H1 (cell line): ENCODE data around the gene FARS2. TPM values are rescaled to one million over a fixed set of nuclear protein-coding genes. Genes with fewer than 3 reads are reported as not detected.

ENCODE experiments used
- CTCF ChIA-PET: fragments of 300-600 bp; sonication (Branson Sonifier 250); formaldehyde crosslinking; loops from one replicate; lab custom pipeline; 2021; ENCODE audit not compliant: partially characterized antibody; lab: Charles Lee
- POLR2A ChIA-PET: fragments of 300-600 bp; sonication (Branson Sonifier 250); formaldehyde crosslinking; loops from one replicate; lab custom pipeline; 2021; ENCODE audit warnings: inconsistent platforms; ENCODE audit not compliant: partially characterized antibody; lab: Charles Lee
- DNase-seq, 2 experiments: peaks; one replicate each; pipeline versions ENCODE4 v3.0.0 to v3.0.0-alpha.2; 2010 to 2022; ENCODE audit warnings: low spot score in 2 of 2, low read depth in 1 of 2, mixed read lengths in 1 of 2
- FAIRE-seq: peaks from 2 replicates; lab custom pipeline; 2011; peaks lifted over from hg19 to GRCh38; lab: Jason Lieb, UNC
- H2AFZ ChIP-seq: 2 replicates; pipeline ENCODE4 v1.8.1; 2012; ENCODE audit warnings: low read length, inconsistent platforms
- H2AK5ac ChIP-seq: 2 replicates; pipeline ENCODE4 v1.6.1; 2013; ENCODE audit warnings: low read depth, low read length
- H2BK120ac ChIP-seq: replicated peaks from 2 replicates; pipeline ENCODE3; 2013; ENCODE audit warnings: low read depth, low read length, inconsistent platforms
- H2BK12ac ChIP-seq: 2 replicates; pipeline ENCODE4 v1.6.1; 2013; ENCODE audit warnings: low read depth, low read length
- H2BK15ac ChIP-seq: 2 replicates; pipeline ENCODE4 v1.6.1; 2013; ENCODE audit warnings: low read length
- H2BK20ac ChIP-seq: 2 replicates; pipeline ENCODE4 v1.6.1; 2013; ENCODE audit warnings: low read length
- H2BK5ac ChIP-seq: 2 replicates; pipeline ENCODE4 v1.6.1; 2013; ENCODE audit warnings: low read depth, low read length
- H3K14ac ChIP-seq: 2 replicates; pipeline ENCODE4 v1.6.1; 2013; ENCODE audit warnings: inconsistent platforms; ENCODE audit not compliant: insufficient read length
- H3K18ac ChIP-seq: 2 replicates; pipeline ENCODE4 v1.6.1; 2013; ENCODE audit warnings: low read length; ENCODE audit errors: extremely low read depth
- H3K23ac ChIP-seq: 2 replicates; pipeline ENCODE4 v1.6.1; 2013; ENCODE audit warnings: inconsistent platforms; ENCODE audit not compliant: insufficient read length
- H3K23me2 ChIP-seq: 2 replicates; pipeline ENCODE4 v1.6.1; 2013; ENCODE audit warnings: low read depth, low read length
- H3K27ac ChIP-seq: 2 replicates; pipeline ENCODE4 v1.6.1; 2011; ENCODE audit warnings: low read depth, low read length, inconsistent platforms
- H3K27me3 ChIP-seq, 4 experiments: replicated peaks in 1 of 4; 1 replicate in 1 of 4; 2 replicates in 3 of 4; pipeline versions ENCODE4 v1.6.1 to v1.8.1; 2011 to 2013; ENCODE audit warnings: low read length in 3 of 4, mild to moderate bottlenecking in 3 of 4, inconsistent platforms in 2 of 4, mixed read lengths in 2 of 4, moderate library complexity in 1 of 4; ENCODE audit not compliant: control insufficient read depth in 3 of 4, insufficient read depth in 3 of 4; ENCODE audit errors: extremely low read depth in 1 of 4
- H3K36me3 ChIP-seq, 4 experiments: 2 replicates each; pipeline versions ENCODE4 v1.6.1 to v1.8.1; 2011 to 2013; ENCODE audit warnings: mild to moderate bottlenecking in 4 of 4, low read length in 3 of 4, moderate library complexity in 2 of 4, control low read depth in 1 of 4, inconsistent platforms in 1 of 4; ENCODE audit not compliant: insufficient read depth in 4 of 4, control insufficient read depth in 2 of 4
- H3K4ac ChIP-seq: replicated peaks from 2 replicates; pipeline ENCODE3; 2013; ENCODE audit warnings: low read length, low read depth, mixed read lengths, inconsistent platforms; ENCODE audit not compliant: insufficient read length
- H3K4me1 ChIP-seq, 4 experiments: replicated peaks in 1 of 4; 1 replicate in 1 of 4; 2 replicates in 3 of 4; pipeline versions ENCODE4 v1.6.1 to v1.8.1; 2011 to 2013; ENCODE audit warnings: low read length in 3 of 4, inconsistent platforms in 2 of 4, mixed read lengths in 1 of 4; ENCODE audit not compliant: insufficient read depth in 4 of 4, control insufficient read depth in 3 of 4
- H3K4me2 ChIP-seq, 2 experiments: 2 replicates each; pipeline versions ENCODE4 v1.6.1 to v1.8.1; 2011 to 2013; ENCODE audit warnings: low read depth in 2 of 2, low read length in 2 of 2, control low read depth in 1 of 2, inconsistent platforms in 1 of 2, mild to moderate bottlenecking in 1 of 2; ENCODE audit not compliant: insufficient read depth in 1 of 2
- H3K4me3 ChIP-seq, 4 experiments: fragments of 200-600, 300-600 bp in 1 of 4; sonication (generic), shearing (Covaris generic), sonication (Bioruptor Twin) in 1 of 4; 2 replicates each; pipeline versions ENCODE4 v1.5.1 to v1.8.1; 2011 to 2016; ENCODE audit warnings: low read length in 4 of 4, low read depth in 3 of 4, control low read depth in 2 of 4, inconsistent platforms in 2 of 4, mild to moderate bottlenecking in 2 of 4, mixed read lengths in 1 of 4, moderate library complexity in 1 of 4; ENCODE audit not compliant: insufficient read depth in 2 of 4; ENCODE audit errors: extremely low read depth in 1 of 4
- H3K56ac ChIP-seq: replicated peaks from 2 replicates; pipeline ENCODE3; 2013; ENCODE audit warnings: low read depth, mild to moderate bottlenecking, mixed read lengths, low read length, inconsistent platforms; ENCODE audit not compliant: insufficient read length
- H3K79me1 ChIP-seq: 2 replicates; pipeline ENCODE4 v1.6.1; 2013; ENCODE audit warnings: low read depth, low read length, control low read depth
- H3K79me2 ChIP-seq, 2 experiments: 2 replicates each; pipeline versions ENCODE4 v1.6.1 to v1.8.1; 2012 to 2013; ENCODE audit warnings: low read length in 2 of 2, mild to moderate bottlenecking in 2 of 2, inconsistent platforms in 1 of 2; ENCODE audit not compliant: insufficient read depth in 2 of 2, control insufficient read depth in 1 of 2
- H3K9ac ChIP-seq, 4 experiments: replicated peaks in 1 of 4; 1 replicate in 1 of 4; 2 replicates in 3 of 4; pipeline versions ENCODE4 v1.6.1 to v1.8.1; 2011 to 2013; ENCODE audit warnings: low read depth in 3 of 4, low read length in 3 of 4, control low read depth in 2 of 4, mild to moderate bottlenecking in 2 of 4, moderate library complexity in 2 of 4, inconsistent platforms in 1 of 4; ENCODE audit errors: extremely low read depth in 1 of 4
- H3K9me3 ChIP-seq, 2 experiments: 2 replicates each; pipeline versions ENCODE4 v1.6.1 to v1.8.1; 2012 to 2013; ENCODE audit warnings: mild to moderate bottlenecking in 2 of 2, moderate library complexity in 2 of 2, control low read depth in 1 of 2, inconsistent platforms in 1 of 2, low read depth in 1 of 2, low read length in 1 of 2, mixed read lengths in 1 of 2; ENCODE audit not compliant: insufficient read depth in 2 of 2
- H4K20me1 ChIP-seq, 2 experiments: replicated peaks in 1 of 2; 2 replicates each; pipeline versions ENCODE3 to v1.8.1; 2011 to 2013; ENCODE audit warnings: inconsistent platforms in 2 of 2, low read length in 2 of 2, mild to moderate bottlenecking in 1 of 2; ENCODE audit not compliant: insufficient read depth in 2 of 2, control insufficient read depth in 1 of 2
- H4K5ac ChIP-seq: 2 replicates; pipeline ENCODE4 v1.6.1; 2013; ENCODE audit warnings: low read length, low read depth, mixed read lengths, inconsistent platforms; ENCODE audit not compliant: insufficient read length
- H4K8ac ChIP-seq: 2 replicates; pipeline ENCODE4 v1.8.0; 2013; ENCODE audit warnings: mild to moderate bottlenecking, moderate library complexity, low read length, inconsistent platforms; ENCODE audit not compliant: insufficient read depth; ENCODE audit errors: extremely low read depth
- H4K91ac ChIP-seq: replicated peaks from 2 replicates; pipeline ENCODE3; 2013; ENCODE audit warnings: low read length, mixed read lengths, inconsistent platforms; ENCODE audit not compliant: insufficient read length
- BCL11A ChIP-seq, 2 experiments: IDR thresholded peaks; one replicate each; pipeline ENCODE4 v1.6.1; 2011; ENCODE audit warnings: low read depth in 2 of 2, low read length in 2 of 2, mild to moderate bottlenecking in 2 of 2
- CBX8 ChIP-seq: fragments of 300-800, 300-1000 bp; sonication (generic); IDR thresholded peaks from 2 replicates; pipeline ENCODE4 v1.7.1; 2016; ENCODE audit warnings: low read depth, low read length, borderline replicate concordance
- CEBPB ChIP-seq: IDR thresholded peaks from 2 replicates; pipeline ENCODE4 v1.6.1; 2012; ENCODE audit warnings: low read depth, low read length
- GTF2F1 ChIP-seq: IDR thresholded peaks from 2 replicates; pipeline ENCODE4 v1.6.1; 2012; ENCODE audit warnings: low read depth, low read length, improper control_type of control experiment, borderline replicate concordance
- NANOG ChIP-seq: IDR thresholded peaks from 2 replicates; pipeline ENCODE4 v1.6.1; 2011; ENCODE audit warnings: low read length, low read depth, mild to moderate bottlenecking, inconsistent platforms; ENCODE audit not compliant: insufficient read depth, poor library complexity, severe bottlenecking
- ZNF274 ChIP-seq: IDR thresholded peaks from 2 replicates; pipeline ENCODE4 v1.7.0; 2012; ENCODE audit warnings: low read length, borderline replicate concordance; ENCODE audit errors: extremely low read depth
- WGBS, 2 experiments: shearing (Covaris generic) in 1 of 2; methylation state at CpG; one replicate each; pipeline versions ENCODE4 v1.1.6 to v1.1.7; 2013 to 2015; ENCODE audit warnings: low lambda C conversion rate in 2 of 2, mixed read lengths in 2 of 2, inconsistent platforms in 1 of 2, low coverage in 1 of 2, missing lambda C conversion rate in 1 of 2; ENCODE audit not compliant: insufficient replicate concordance in 2 of 2, insufficient coverage in 1 of 2, insufficient read length in 1 of 2; ENCODE audit errors: extremely low coverage in 1 of 2, missing lambda C conversion rate in 1 of 2; 5-methylcytosine and 5-hydroxymethylcytosine counted together
- polyA plus RNA-seq, 7 experiments: library from polyadenylated mRNA; depleted of rRNA in 3 of 7; stranded (reverse) in 5 of 7; unstranded in 2 of 7; fragments of >200 nt in 5 of 7; fragments of 200-250 nt in 2 of 7; gene quantifications; 1 replicate in 5 of 7; 2 replicates in 1 of 7; 4 replicates in 1 of 7; pipeline versions ENCODE4 v1.2.1 to v1.2.3, GENCODE V29; 2011 to 2013; ENCODE audit warnings: missing spikeins in 2 of 7, mixed read lengths in 2 of 7
- total RNA-seq: library from RNA; stranded (reverse); fragmentation: NEBNext Ultra II Directional; extraction: Animal tissue kit (Norgen Biotek cat#: 25700); gene quantifications from 2 replicates; pipeline ENCODE4 v1.2.1, GENCODE V29; 2021
- TF ChIP-seq, protein P1 (sequence below), 3 experiments: IDR thresholded peaks; 1 replicate in 2 of 3; 2 replicates in 1 of 3; pipeline versions ENCODE4 v1.5.1 to v1.6.1; 2011; ENCODE audit warnings: low read length in 3 of 3, mild to moderate bottlenecking in 3 of 3, inconsistent platforms in 2 of 3, low read depth in 1 of 3, moderate library complexity in 1 of 3; ENCODE audit not compliant: insufficient read depth in 1 of 3; ENCODE audit errors: control extremely low read depth in 1 of 3

FARS2 gene
- total and polyA plus RNA-seq, 2 of the 8 experiments (the other 6 are each of a cell fraction or from before 2014, with no cell fraction given), result 11.7 to 14.4 TPM

DNA sequence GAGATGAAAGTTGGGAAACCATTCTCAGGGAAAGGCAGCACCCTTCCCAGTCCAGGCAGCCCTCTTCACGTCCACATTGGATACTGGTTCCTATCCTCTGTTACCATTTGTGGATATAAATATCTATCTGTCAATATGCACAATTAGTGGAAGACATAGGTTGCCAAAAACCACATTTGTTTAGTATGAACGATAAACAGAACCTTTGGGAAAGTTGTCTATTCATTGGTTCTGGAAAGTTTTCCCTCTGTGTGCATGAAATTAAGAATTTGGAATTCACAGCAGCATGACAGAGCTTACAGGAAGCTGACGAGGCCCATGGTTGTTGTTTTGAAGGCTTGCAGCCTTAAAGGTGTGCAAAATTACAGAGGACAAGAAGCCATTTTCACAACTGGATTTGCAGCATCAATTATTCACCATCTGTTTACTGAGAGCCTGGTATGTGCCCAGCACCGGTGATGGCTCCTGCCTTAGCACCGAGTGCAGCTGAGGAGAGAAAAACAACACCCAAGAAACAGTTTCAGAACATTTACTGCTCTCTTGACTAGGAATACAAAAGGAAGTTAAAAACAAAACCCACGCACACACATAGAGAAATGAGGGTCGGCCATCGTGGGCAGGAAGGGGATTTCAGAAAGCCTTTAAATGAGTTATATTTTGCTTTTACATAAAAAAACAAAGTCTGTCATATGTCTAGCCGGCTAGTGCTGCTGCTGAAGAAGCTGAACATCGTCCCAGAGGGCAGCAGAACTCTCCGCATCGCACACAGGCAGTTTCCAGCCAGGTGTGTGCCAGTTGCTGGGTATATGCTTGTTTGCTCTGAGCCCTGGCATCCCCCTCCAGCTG, 319.6 kb downstream of the FARS2 start:
- H3K23me2 ChIP-seq, result no peaks in the 10 kb centered on the region
- TF ChIP-seq BCL11A (IDR thresholded peaks at IDR 0.05; ENCODE audit: low read depth in 2 of 2, low read length in 2 of 2) (no peak), NANOG (no peak), ZNF274 (no peak), GTF2F1 (no peak), CEBPB (no peak), CBX8 (no peak)
- TF ChIP-seq, protein P1, sequence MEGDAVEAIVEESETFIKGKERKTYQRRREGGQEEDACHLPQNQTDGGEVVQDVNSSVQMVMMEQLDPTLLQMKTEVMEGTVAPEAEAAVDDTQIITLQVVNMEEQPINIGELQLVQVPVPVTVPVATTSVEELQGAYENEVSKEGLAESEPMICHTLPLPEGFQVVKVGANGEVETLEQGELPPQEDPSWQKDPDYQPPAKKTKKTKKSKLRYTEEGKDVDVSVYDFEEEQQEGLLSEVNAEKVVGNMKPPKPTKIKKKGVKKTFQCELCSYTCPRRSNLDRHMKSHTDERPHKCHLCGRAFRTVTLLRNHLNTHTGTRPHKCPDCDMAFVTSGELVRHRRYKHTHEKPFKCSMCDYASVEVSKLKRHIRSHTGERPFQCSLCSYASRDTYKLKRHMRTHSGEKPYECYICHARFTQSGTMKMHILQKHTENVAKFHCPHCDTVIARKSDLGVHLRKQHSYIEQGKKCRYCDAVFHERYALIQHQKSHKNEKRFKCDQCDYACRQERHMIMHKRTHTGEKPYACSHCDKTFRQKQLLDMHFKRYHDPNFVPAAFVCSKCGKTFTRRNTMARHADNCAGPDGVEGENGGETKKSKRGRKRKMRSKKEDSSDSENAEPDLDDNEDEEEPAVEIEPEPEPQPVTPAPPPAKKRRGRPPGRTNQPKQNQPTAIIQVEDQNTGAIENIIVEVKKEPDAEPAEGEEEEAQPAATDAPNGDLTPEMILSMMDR (IDR thresholded peaks at IDR 0.05; ENCODE audit: control extremely low read depth in 1 of 3, insufficient read depth in 1 of 3, low read depth in 1 of 3, low read length in 3 of 3), result no peak
- H3K27me3 ChIP-seq, result no peaks in the 10 kb centered on the region
- H3K4ac ChIP-seq, result no peak overlapping the region
- DNase-seq, result no peak
- no peaks in the 10 kb centered on the region for H3K36me3 ChIP-seq
- H2BK12ac ChIP-seq, result no peak overlapping the region
- WGBS, 2 experiments, result 87% methylated on average over 12 of the region's 12 CpGs; no CpG with 5 or more reads in 1 of the 2 experiments
- H3K4me2 ChIP-seq, result no peak overlapping the region
- no peak overlapping the region for H2AFZ ChIP-seq
- H3K79me2 ChIP-seq, result no peaks in the 10 kb centered on the region
- no peak overlapping the region for H3K9ac ChIP-seq
- no peak overlapping the region for H3K14ac ChIP-seq
- H2BK15ac ChIP-seq, result no peak overlapping the region
- no peak overlapping the region for H2BK20ac ChIP-seq
- ChIA-PET CTCF (no interaction called here), POLR2A (no interaction called here)
- no peak overlapping the region for H3K56ac ChIP-seq
- no peak overlapping the region for H2AK5ac ChIP-seq
- no peaks in the 10 kb centered on the region for H3K79me1 ChIP-seq
- H4K5ac ChIP-seq, result no peak overlapping the region
- no peak overlapping the region for H4K91ac ChIP-seq
- H2BK5ac ChIP-seq, result no peak overlapping the region
- H3K23ac ChIP-seq, result no peak overlapping the region
- H3K18ac ChIP-seq, result no peak overlapping the region
- no peak for FAIRE-seq
- no peaks in the 10 kb centered on the region for H3K4me1 ChIP-seq
- H3K4me3 ChIP-seq, result no peak overlapping the region
- no peaks in the 10 kb centered on the region for H3K9me3 ChIP-seq
- no peak overlapping the region for H2BK120ac ChIP-seq
- no peak overlapping the region for H3K27ac ChIP-seq
- no peaks in the 10 kb centered on the region for H4K20me1 ChIP-seq
- H4K8ac ChIP-seq, result no peak overlapping the region
